ENCODE measurements around the gene TENT5A. TPM values are rescaled to one million over a fixed set of nuclear protein-coding genes. Genes with fewer than 3 reads are reported as not detected.
"Not testable (repeated sequence)": the region's sequence is repeated elsewhere in the genome, so short reads cannot be mapped to it uniquely, and the experiment has no call there.

TENT5A gene
- total RNA-seq, result 0.78 and 0.88 TPM in 2 replicates

- intact Hi-C loops (cut with micrococcal nuclease), result loop anchor here (1.0 to 5.0 kb wide), 10 partner anchors 495 to 1974 kb away; partner anchors contain the start of genes BCKDHB, DOP1A, ELOVL4 and IBTK
Observed at GRCh38 chr6:81752084-81752920, at the start of gene TENT5A. Gene TENT5A, minus strand, starts transcription at chr6:81752681. Its CDS starts 540 bp downstream, at chr6:81752141.

DNA sequence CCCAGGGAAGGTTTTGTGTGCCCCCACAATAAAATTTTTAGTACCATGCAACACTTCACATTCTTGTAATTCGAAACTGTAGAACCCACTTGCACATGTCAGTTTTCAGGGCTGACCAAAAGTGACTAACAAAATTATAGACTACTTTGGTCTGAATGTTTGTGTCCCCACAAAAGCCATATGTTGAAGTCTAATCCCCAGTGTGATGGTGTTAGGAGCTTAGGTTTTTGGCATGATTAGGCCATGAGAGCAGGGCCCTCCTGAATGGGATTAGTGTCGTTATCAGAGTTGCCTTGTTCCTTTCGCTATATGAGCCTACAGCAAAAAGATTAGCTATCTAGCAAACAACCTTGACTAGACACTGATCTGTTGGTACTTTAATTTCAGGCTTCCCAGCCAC, 49.0 kb upstream of the TENT5A start:
- intact Hi-C loops (cut with micrococcal nuclease), result no loop called here

DNA sequence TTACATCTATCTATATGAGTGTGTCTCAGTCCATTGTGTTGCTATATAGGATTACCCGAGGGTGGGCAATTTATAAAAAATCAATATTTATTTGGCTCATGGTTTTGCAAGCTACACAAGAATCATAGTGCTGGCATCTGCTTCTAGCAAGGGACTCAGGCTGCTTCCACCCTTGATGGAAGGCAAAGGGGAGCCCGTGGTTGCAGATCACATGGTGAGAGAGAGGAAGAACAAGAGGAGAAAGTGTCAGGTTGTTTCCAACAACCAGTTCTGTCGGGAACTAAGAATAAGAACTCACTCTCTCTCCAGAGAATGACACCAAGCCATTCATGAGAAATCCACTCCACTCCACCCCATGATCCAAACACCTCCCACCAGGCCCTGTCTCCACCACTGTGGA, 48.2 kb upstream of the TENT5A start:
- intact Hi-C loops (cut with micrococcal nuclease), result no loop called here

GRCh38 chr6:81799323-81799722, 46.8 kb upstream of the TENT5A start:
- intact Hi-C loops (cut with micrococcal nuclease), result no loop called here

- intact Hi-C loops (cut with micrococcal nuclease), result no loop called here
Observed at GRCh38 chr6:81797591-81797990, 45.1 kb upstream of the TENT5A start.

GRCh38 chr6:81795890-81796289, 43.4 kb upstream of the TENT5A start:
- intact Hi-C loops (cut with micrococcal nuclease), result no loop called here

DNA sequence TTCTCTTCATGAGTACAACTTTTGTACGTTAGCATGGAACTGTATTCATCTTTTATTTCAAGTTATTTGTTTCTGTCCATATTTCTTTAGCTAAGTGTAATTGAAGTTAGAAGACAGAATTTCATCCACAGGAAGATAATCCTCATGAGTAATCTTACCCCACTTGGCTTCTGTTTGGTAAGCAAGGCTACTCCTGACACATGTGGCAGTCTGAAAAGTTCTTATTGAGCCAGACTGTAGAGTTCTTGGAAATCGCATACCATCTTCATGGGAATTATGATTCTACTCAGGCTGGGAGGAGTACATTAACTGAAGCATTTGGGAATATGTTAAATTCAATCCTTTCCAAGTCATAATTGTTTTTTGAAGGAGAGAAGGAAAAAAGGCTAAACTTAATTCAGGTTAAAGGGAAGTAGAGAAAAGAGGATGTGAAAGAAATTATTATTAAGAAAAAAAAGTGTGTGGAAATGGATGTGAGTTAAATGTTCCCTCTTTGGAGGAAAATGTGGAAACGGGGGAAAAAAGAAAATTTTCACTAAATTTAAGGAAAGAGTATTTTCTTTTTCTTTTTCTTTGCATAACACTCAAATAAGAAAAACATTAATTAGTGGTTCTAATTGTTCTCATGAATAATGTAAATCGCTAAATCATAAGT, 41.5 kb upstream of the TENT5A start:
- intact Hi-C loops (cut with micrococcal nuclease), result no loop called here

- intact Hi-C loops (cut with micrococcal nuclease), result no loop called here
Observed at GRCh38 chr6:81792826-81793225, 40.3 kb upstream of the TENT5A start.

GRCh38 chr6:81791756-81792155, 39.3 kb upstream of the TENT5A start:
- intact Hi-C loops (cut with micrococcal nuclease), result no loop called here

DNA sequence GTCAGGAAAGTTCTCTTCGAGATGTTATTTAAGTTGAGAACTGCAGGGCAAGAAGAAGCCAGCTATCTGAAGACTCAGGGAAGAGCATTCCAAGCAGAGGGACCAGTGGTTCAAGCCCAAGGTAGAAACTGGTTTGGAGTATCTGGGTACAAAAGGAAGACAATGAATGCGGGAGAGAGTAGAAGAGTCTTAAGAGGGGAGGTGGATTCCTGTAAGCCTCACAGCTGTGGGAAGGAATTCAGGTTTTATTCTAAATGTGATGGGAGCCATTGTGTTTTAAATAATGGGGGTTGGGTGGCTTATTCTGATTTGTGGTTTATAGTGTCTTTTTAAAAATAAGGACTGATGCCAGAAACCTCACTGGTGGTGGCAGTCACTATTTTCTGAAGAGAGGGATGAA, 37.6 kb upstream of the TENT5A start:
- intact Hi-C loops (cut with micrococcal nuclease), result no loop called here

DNA sequence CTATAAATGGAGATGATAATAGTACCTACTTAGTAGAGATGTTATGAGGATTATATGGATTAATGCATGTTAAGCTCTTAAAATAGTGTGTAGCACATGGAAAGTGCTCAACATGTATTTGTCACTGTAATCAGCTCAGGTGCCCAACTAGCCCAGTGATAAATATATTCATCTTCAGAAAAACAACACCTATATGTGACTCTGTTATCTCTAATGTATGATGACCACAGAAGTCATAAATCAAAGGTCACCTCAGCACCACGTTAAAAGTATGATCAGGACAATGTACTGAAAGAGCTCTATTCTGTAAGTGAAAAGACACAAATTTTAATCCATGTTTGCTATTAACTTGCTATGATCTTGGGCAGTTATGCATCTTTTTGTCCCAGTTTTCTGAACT, 36.8 kb upstream of the TENT5A start:
- intact Hi-C loops (cut with micrococcal nuclease), result no loop called here

- intact Hi-C loops (cut with micrococcal nuclease), result no loop called here
Observed at GRCh38 chr6:81788748-81789147, 36.3 kb upstream of the TENT5A start.

DNA sequence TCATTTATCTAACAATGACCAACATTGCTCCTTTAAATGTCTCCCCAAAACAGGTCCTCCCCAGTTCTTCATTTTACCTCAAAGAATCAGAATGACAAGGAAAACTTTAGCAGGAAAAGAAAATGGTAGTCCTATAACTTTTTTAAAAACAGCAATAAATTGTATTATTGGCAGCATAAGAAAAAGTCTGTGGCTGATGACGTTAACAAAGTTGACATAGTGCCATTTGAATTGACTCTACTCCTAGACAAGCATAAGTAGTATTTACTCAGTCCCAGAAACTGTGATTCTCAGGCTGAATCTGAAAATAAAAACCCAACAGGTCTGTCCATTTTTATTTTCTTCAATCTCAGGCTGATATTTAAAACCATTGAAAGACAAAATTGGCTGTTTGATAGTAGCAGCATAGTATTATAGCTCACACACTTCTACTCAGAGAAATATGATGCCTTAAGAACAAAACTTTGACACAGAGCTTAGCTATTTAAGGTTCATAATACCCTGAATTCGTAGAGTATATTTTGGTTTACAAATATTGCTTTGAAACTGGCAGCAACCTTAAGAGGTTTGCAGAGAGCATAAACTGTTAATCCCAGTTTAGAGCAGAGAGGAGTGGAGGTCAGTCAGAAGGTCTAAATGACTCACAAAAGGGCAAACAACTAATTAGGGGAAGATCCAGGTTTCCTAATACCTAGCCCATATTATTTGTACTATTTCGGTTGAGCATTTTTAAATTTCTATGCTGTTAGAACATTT, 35.0 kb upstream of the TENT5A start:
- intact Hi-C loops (cut with micrococcal nuclease), result no loop called here

- intact Hi-C loops (cut with micrococcal nuclease), result no loop called here
Observed at GRCh38 chr6:81786150-81786549, 33.7 kb upstream of the TENT5A start.

GRCh38 chr6:81785377-81785776, 32.9 kb upstream of the TENT5A start:
- intact Hi-C loops (cut with micrococcal nuclease), result no loop called here

DNA sequence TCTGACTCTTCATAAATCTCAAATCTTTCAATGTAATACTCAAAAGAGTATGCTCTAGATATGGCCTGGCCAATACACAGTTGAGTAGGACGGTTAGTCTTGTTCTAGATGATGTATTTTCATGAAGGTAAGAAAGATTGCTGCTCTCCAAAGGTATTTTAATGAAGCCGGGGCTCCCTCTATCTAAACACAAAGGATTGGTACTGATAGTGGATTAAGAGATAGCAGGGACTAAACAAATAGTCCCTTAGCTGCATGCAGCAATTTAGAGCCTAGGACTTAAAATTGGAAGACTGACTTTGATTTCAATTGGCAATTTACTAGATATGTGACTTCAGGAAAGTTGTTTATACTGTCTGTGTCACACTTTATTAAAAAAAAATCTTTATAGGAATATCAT, 31.4 kb upstream of the TENT5A start:
- intact Hi-C loops (cut with micrococcal nuclease), result no loop called here

- intact Hi-C loops (cut with micrococcal nuclease), result no loop called here
Observed at GRCh38 chr6:81781624-81782023, 29.1 kb upstream of the TENT5A start.

- intact Hi-C loops (cut with micrococcal nuclease), result no loop called here
Observed at GRCh38 chr6:81777586-81778268, 25.2 kb upstream of the TENT5A start.

DNA sequence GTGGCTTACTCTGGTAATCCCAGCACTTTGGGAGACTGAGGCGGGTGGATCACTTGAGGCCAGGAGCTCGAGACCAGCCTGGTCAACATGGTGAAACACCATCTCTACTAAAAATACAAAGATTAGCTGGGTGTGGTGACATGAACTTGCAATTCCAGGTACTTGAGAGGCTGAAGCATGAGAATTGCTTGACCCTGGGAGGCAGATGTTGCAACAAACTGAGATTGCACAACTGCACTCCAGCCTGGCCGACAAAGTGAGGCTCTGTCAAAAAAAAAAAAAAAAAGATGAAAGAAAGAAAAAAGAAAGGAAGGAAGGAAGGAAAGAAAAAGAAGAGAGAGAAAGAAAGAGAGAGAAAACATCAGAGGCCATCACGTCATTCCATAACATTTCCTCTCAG, 23.7 kb upstream of the TENT5A start:
- intact Hi-C loops (cut with micrococcal nuclease), result not testable (repeated sequence)

DNA sequence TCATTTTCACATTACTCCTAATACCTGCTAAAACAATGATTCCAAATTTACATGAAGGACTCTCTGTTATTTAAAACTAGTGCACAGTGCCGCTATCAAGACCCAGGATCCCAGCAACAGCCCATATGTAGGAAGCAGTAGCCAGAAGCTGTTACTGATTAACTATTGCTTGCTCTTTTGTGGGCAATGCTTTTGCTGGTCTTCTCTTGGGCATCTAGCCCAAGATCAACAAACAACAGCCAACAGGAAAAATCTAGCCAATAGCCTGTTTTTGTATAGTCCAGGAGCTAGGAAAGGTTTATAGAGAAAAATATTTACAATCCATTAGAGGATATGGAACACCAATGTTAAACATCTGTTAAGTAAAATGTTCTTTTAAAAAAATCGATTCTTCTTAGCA, 22.1 kb upstream of the TENT5A start:
- intact Hi-C loops (cut with micrococcal nuclease), result loop anchor here (5.0 kb wide), 1 partner anchor 1827 kb away; the partner anchor contains the start of gene ELOVL4

GRCh38 chr6:81773887-81774286, 21.4 kb upstream of the TENT5A start:
- intact Hi-C loops (cut with micrococcal nuclease), result loop anchor here (5.0 kb wide), 1 partner anchor 1827 kb away; the partner anchor contains the start of gene ELOVL4
